ENCODE measurements around the gene PDIK1L.

The PDIK1L gene

DNA sequence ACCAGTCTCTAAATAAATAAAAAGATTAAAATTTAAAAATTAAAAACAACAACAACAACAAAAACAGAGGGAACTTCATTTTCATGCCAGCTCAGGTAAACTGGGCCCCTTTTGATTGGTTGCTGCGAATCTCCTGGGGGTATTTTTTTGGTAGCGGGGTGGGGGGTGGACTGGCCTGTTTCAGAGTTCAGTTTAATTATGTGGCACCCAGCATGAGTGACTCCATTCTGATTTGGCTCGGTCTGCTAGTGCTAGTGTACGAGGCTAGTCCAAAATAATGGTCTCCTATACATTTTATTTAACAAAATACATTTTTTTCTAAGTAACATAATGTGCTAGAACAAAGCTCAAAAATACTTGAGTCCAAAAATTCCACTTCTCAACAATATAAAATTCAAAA, 18.2 kb downstream of the PDIK1L start:
- no peak overlapping the region for H2AFZ ChIP-seq
- no peaks in the 10 kb centered on the region for H3K9me3 ChIP-seq (ENCODE audit: control insufficient read depth, low read length)
- no peak overlapping the region for H3K4me2 ChIP-seq (ENCODE audit: low read length)
- H3K4me3 ChIP-seq (ENCODE audit: low read depth, low read length), result no peak overlapping the region
- no peaks in the 10 kb centered on the region for H3K27me3 ChIP-seq (ENCODE audit: control insufficient read depth, insufficient read depth, low read length)
- H3K4me1 ChIP-seq, result no peaks in the 10 kb centered on the region
- H3K9ac ChIP-seq, result no peak overlapping the region
- no peaks in the 10 kb centered on the region for H3K79me2 ChIP-seq
- no peaks in the 10 kb centered on the region for H3K36me3 ChIP-seq (ENCODE audit: control insufficient read depth, insufficient read depth, low read length)
- no peak overlapping the region for H3K27ac ChIP-seq
- TF ChIP-seq, protein P1, sequence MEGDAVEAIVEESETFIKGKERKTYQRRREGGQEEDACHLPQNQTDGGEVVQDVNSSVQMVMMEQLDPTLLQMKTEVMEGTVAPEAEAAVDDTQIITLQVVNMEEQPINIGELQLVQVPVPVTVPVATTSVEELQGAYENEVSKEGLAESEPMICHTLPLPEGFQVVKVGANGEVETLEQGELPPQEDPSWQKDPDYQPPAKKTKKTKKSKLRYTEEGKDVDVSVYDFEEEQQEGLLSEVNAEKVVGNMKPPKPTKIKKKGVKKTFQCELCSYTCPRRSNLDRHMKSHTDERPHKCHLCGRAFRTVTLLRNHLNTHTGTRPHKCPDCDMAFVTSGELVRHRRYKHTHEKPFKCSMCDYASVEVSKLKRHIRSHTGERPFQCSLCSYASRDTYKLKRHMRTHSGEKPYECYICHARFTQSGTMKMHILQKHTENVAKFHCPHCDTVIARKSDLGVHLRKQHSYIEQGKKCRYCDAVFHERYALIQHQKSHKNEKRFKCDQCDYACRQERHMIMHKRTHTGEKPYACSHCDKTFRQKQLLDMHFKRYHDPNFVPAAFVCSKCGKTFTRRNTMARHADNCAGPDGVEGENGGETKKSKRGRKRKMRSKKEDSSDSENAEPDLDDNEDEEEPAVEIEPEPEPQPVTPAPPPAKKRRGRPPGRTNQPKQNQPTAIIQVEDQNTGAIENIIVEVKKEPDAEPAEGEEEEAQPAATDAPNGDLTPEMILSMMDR (IDR thresholded peaks at IDR 0.05), result no peak

DNA sequence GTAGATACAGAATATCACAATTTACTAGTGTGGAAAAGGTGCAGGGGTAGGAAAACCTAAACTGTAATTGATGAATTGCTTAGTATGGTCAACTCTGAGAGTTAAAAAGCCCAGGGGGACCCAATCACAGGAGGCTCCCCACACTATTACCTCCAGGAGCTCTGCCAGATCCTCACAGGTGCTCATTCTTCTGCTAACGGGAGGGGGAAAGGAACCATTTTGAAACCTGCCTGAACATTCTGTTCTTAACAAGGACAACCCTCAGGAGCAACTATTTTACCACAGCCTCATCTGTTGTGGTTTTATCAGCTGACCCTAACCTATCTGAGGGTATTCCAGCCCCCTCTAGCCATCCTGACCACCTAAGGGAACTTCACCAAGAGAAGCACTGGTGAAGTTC, 19.1 kb downstream of the PDIK1L start:
- H3K36me3 ChIP-seq (ENCODE audit: control insufficient read depth, insufficient read depth, low read length), result no peaks in the 10 kb centered on the region
- no peak overlapping the region for H3K4me3 ChIP-seq (ENCODE audit: low read depth, low read length)
- no peaks in the 10 kb centered on the region for H3K79me2 ChIP-seq
- H3K9me3 ChIP-seq (ENCODE audit: control insufficient read depth, low read length), result no peaks in the 10 kb centered on the region
- no peak overlapping the region for H2AFZ ChIP-seq
- no peak overlapping the region for H3K27ac ChIP-seq
- TF ChIP-seq, protein P1 (IDR thresholded peaks at IDR 0.05), result no peak
- no peaks in the 10 kb centered on the region for H3K4me1 ChIP-seq
- no peak overlapping the region for H3K4me2 ChIP-seq (ENCODE audit: low read length)
- no peaks in the 10 kb centered on the region for H3K27me3 ChIP-seq (ENCODE audit: control insufficient read depth, insufficient read depth, low read length)
- no peak overlapping the region for H3K9ac ChIP-seq

DNA sequence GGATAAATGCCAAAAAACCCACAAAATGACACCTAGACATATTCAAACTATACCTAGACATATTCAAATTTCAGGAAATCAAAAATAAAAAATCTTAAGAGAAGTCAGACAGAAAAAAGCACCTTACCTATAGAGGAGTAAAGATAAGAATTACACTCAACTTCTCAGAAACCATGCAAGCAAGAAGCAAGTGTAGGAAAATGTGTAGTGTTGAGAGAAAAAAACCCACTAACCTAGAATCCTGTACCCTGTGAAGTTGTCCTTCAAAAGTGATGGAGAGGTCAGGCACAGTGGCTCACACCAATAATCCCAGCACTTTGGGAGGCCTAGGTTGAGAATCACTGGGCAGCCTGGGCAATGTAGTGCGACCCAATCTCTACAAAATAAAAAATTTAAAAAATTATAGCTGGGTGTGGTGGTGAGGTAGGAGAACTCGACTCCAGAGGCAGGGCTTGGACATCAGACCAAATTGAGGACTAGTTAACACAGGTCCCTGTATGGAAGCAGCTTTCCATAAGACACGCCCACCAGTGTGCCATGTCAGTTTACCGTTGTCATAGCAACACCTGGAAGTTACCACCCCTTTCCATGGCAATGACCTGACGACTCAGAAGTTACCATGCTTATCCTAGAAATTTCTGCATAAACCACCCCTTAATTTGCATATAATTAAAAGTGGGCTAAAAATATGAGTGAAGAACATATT, 20.7 kb downstream of the PDIK1L start:
- Histone ChIP-seq H3K9ac (no peak overlapping the region), H3K79me2 (no peaks in the 10 kb centered on the region), H3K4me3 (ENCODE audit: low read depth, low read length) (no peak overlapping the region), H3K27ac (no peak overlapping the region), H3K9me3 (ENCODE audit: control insufficient read depth, low read length) (no peaks in the 10 kb centered on the region), H2AFZ (no peak overlapping the region), H3K4me1 (no peaks in the 10 kb centered on the region), H3K4me2 (ENCODE audit: low read length) (no peak overlapping the region), H3K36me3 (ENCODE audit: control insufficient read depth, insufficient read depth, low read length) (no peaks in the 10 kb centered on the region), H3K27me3 (ENCODE audit: control insufficient read depth, insufficient read depth, low read length) (no peaks in the 10 kb centered on the region)
- TF ChIP-seq, protein P1 (IDR thresholded peaks at IDR 0.05), result no peak

DNA sequence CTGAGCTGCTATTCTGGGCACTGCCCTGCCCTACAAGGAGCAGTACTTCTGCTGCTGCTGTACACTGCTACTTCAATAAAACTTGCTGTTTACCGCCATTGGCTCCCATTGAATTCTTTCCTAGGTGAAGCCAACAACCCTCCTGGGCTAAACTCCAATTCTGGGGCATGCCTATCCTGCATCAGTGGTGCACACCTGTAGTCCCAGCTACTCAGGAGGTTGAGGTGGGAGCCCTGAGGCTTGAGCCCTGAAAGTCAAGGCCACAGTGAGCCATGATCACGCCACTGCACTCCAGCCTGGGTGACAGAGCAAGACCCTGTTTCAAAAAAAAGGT, 21.2 kb downstream of the PDIK1L start:
- Histone ChIP-seq H3K4me2 (ENCODE audit: low read length) (no peak overlapping the region), H3K9ac (no peak overlapping the region), H3K4me3 (ENCODE audit: low read depth, low read length) (no peak overlapping the region), H3K79me2 (no peaks in the 10 kb centered on the region), H2AFZ (no peak overlapping the region), H3K4me1 (no peaks in the 10 kb centered on the region), H3K36me3 (ENCODE audit: control insufficient read depth, insufficient read depth, low read length) (no peaks in the 10 kb centered on the region), H3K9me3 (ENCODE audit: control insufficient read depth, low read length) (no peaks in the 10 kb centered on the region), H3K27me3 (ENCODE audit: control insufficient read depth, insufficient read depth, low read length) (no peaks in the 10 kb centered on the region), H3K27ac (no peak overlapping the region)
- TF ChIP-seq, protein P1 (IDR thresholded peaks at IDR 0.05), result no peak

DNA sequence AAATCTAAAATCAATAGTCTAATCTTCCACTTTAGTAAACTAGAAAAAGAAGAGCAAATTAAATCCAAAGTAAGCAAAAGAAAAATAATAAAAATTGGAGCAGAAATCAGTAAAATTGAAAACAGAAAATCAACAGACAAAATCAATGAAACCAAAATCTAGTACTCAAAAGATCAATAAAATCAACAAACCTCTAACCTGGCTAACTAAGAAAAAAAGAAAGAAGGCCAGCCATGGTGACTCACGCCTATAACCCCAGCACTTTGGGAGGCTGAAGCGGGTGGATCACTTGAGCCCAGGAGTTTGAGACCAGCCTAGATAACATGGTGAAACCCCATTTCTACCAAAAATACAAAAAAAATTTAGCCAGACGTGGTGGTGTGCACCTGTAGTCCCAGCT, 22.8 kb downstream of the PDIK1L start:
- H3K4me1 ChIP-seq, result no peaks in the 10 kb centered on the region
- no peaks in the 10 kb centered on the region for H3K36me3 ChIP-seq (ENCODE audit: control insufficient read depth, insufficient read depth, low read length)
- H3K27me3 ChIP-seq (ENCODE audit: control insufficient read depth, insufficient read depth, low read length), result no peaks in the 10 kb centered on the region
- no peaks in the 10 kb centered on the region for H3K9me3 ChIP-seq (ENCODE audit: control insufficient read depth, low read length)
- no peak overlapping the region for H3K4me3 ChIP-seq (ENCODE audit: low read depth, low read length)
- TF ChIP-seq, protein P1 (IDR thresholded peaks at IDR 0.05), result no peak
- H3K4me2 ChIP-seq (ENCODE audit: low read length), result no peak overlapping the region
- no peak overlapping the region for H2AFZ ChIP-seq
- no peak overlapping the region for H3K27ac ChIP-seq
- H3K79me2 ChIP-seq, result no peaks in the 10 kb centered on the region
- no peak overlapping the region for H3K9ac ChIP-seq
